G401.6 (cell line): ENCODE data around the gene BRMS1.
A peak's percentile ranks its signal among the peaks of the same experiment; 100 is the strongest.
"Not testable (repeated sequence)": the region's sequence is repeated elsewhere in the genome, so short reads cannot be mapped to it uniquely, and the experiment has no call there.

Source experiments
- FAIRE-seq: peaks from 2 replicates; lab custom pipeline; 2012; peaks lifted over from hg19 to GRCh38; lab: Jason Lieb, UNC

The BRMS1 gene, protein sequence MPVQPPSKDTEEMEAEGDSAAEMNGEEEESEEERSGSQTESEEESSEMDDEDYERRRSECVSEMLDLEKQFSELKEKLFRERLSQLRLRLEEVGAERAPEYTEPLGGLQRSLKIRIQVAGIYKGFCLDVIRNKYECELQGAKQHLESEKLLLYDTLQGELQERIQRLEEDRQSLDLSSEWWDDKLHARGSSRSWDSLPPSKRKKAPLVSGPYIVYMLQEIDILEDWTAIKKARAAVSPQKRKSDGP

DNA sequence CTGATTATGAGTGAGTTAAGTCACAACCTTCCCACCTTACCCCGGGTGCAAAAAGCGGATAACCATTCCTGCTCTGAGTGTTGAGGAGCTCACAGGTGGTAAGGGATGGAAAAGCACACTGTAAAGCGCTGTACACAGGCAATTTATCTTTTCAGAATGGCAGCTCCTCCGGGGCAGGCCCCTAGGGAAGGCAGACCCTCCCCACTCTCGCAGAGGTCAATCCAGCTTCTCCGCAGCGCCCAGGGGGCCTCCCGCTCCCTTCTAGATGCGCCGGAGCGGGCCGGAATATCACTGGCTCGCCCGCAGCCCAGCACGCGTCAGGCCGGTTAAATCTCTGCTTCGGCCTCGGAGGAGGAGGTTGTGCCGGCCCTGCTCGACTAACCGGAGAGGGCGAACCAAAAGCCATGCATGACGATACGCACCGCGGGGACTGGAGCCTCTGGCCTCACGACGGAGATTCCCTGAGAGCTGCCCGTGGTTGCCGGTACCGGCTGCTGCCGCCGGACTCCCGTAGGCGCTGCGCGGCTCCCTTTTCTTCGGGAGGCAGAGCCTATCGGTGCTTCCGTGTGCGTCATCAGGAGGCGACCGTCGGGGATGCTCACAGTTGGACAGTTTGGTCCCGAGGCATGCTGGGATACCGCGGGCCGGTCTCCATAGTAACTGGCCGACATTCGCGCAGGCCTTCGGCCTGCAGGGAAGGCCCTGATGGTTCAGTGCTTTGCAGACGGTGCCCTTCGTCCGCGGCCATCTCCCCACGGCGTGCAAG, at the start of gene BRMS1:
Gene BRMS1 (minus strand): TSS at position 555 of the 766 bp plus-strand sequence. CDS start 2,870 bp downstream, outside the sequence.
- peak; percentile 91 for FAIRE-seq

DNA sequence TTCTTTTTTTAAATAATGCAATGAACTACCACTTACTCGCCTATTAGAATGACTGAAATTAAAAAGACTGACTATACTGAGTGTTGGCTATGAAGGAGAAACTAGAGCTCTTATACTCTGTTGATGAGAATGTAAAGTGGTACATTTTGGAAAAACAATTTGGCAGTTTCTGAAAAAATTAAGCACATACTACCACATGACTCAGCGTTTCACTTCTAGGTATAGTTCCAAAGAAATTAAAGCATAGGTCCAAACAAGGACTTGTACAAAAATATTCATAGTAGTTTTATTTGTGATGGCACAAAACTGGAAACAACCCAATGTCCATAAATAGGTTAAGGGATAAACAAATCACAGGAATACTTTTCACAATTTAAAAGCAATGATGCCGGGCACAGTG, 49.0 kb upstream of the BRMS1 start:
- no peak for FAIRE-seq

DNA sequence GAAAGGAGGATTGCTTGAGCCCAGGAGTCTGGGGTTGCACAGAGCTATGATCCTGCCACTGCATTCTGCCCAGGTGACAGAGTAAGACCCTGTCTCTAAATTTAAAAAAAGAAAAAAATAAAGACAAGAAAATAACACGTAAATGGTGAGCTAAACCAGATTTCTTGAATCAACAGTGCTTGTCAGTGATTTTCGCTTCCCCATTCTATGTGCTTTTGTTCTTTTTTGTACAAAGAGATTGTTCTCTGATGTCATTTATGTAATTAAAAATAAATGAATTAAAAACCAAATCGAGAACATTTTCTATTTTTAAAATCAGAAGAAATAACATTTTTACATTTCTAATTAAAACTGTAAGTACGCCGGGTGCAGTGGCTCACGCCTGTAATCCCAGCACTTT, 46.4 kb upstream of the BRMS1 start:
- FAIRE-seq = no peak

DNA sequence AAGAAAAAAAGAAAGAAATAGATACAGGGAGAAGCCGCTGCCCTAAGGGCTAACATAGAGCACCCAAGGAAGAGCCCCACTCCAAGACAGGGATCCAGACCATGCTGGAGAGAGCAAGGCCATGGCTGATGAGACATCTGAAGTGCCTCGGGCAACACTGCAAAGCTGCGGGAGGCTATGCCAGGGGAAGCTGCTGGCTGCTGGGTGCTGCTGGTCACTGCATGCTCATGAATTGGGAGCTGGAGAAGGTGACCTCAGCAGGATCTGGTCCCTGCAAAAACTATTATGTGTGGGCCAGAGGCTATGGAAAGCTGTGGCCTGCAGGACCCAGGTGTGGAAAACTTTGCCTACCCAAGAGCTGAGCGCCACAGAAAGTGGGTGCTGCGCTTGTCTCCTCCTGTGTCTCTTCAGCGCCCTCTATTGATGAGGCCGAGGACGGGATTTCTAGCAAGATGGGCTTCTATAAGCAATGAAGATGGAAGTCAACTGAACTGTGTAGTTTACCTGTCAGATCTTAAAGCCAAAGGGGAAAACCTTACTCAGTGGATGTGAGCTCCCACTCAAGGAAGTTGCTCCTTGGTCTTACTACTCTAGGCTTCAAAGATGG, 44.0 kb upstream of the BRMS1 start:
- no peak for FAIRE-seq

DNA sequence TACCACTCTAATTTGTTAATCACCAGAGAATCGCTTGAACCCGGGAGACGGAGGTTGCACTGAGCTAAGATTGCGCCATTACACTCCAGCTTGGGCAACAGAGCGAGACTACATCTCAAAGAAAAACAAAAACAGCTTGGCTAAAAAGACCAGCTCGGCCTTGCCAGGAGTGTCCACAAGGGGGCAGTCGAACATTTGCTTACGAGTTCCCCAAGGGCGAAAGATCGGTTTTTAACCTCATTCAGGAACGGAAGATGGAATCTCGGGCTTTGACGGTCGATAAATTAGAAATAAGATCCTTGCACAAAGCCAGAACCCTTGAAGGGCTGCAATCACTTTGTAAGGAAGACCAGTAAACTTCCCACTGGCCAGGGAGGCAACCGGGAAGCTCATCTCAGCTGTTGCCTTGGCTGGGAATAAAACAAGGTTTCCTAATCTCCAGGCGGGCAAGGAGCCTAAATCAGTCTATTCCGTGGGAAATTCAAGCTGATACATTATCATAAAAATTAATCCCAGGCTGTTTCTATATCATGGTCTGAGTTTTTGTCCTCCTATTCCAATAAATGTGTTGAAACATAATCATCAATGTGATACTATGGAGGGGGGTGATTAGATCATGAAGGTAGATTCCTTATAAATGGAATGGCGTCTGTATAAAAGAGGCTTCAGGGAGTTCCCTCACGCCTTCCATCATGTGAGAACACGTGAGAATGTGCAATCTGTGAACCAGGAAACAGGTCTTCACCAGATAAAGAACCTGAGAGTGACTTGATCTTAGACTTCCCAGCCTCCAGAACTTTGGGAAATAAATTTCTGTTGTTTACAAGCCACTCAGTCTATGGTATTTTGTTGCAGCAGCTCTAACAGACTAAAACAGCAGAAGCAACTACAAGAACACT, 41.5 kb upstream of the BRMS1 start:
- peak; percentile 94 for FAIRE-seq

DNA sequence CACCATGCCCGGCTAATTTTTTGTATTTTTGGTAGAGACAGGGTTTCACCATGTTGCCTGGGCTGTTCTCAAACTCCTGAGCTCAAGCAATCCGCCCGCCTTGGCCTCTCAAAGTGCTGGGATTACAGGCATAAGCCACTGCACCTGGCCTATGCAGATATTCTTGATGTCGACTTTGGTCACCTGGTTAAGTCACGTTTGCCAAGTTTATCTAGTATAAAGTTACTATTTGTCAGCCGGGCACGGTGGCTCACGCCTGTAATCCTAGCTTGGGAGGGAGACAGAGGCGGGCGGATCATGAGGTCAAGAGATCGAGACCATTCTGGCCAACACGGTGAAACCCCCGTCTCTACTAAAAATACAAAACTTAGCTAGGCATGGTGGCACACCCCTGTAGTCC, 39.4 kb upstream of the BRMS1 start:
- not testable (repeated sequence) for FAIRE-seq

DNA sequence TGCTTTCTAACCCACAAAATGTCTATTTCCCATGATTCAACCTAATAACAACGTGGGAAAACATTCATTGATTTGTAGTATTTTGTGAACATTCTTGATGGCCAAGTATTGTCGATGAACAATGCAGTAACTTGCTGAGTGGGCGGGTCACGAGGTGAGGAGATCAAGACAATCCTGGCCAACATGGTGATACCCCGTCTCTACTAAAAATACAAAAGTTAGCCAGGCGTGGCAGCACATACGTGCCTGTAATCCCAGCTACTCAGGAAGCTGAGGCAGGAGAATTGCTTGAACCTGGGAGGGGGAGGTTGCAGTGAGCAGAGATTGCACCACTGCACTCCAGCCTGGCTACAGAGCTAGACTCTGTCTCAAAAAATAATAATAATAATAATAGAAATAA, 35.4 kb upstream of the BRMS1 start:
- not testable (repeated sequence) for FAIRE-seq

DNA sequence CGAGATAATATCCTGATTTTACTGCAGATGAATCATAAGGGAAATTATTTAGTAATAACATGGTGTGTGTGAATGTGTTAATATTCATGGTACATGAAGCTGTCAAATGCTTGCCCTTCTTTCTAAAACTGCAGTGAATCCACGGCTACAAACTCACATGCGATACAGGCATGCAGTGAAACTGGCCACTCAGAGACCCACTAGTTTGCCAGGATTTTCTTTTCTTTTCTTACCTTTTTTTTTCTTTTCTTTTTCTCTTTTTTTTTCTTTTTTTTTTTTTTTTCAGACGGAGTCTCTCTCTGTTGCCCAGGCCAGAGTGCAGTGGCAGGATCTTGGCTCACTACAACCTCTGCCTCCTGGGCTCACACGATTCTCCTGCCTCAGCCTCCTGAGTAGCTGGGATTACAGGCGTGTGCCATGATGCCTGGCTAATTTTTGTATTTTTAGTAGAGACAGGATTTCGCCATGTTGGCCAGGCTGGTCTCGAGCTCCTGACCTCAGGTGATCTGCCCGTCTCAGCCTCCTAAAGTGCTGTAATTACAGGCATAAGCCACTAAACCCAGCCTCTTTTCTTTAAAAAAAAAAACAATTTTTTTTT, 28.9 kb upstream of the BRMS1 start:
- not testable (repeated sequence) for FAIRE-seq

DNA sequence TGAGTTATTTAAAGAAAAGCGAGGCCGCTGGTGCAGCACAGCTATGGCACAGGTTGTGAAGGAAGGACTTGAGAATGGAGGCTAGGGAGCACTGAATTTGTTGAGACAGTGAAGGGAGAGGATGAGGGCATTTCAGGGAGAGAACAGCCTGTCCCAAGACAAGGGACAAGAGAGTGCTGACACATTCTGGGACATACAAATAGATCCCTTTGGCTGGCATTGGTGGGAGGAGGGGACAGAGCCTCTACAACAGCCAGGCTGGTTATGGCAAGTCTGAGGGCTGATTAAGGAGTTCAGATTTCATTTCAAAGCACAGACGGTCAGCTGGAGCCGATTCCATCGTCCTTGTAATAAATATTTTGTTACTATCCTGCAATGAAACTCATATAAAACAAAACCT, 28.4 kb upstream of the BRMS1 start:
- no peak for FAIRE-seq

DNA sequence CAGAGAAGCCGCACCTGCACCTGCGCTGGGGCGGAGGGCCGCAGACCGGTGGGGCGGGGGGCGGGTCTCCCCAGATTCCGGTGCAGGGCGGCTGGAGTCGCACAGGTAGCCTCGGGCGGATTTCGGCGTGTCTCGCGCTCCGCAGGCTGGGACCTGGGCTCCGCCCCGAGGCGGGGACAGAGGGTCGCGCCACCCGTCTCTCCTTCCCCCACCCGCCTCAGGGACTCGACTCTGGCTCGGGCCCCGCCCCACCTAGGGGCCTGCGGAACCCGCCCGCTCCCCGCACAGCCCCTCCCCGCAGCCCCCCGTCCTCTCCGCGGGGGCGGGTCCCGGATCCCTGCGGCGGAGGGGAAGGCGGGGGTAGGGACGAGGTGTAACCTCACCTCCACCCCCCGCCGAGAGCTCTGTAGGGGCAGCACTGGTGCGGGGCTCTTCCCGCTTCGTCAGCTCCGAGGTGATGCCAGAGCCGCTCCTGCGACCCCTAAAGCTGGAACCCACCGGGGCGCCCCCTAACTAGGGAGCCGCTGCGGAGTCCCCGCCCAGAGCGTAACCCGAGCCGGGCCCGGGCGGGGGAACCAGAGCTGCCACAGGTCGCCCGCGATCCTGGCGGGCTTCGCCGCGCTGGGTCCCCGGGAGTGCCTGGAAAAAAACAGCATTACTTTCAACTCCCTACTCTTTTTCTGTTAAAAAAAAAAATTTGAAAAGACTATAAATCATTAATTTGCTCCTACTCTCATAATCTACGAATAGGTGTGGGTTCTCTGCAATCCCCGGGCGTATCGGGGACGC, 26.9 kb upstream of the BRMS1 start, which contains the start of gene SLC29A2:
Gene SLC29A2 (minus strand): TSS at position 134 of the 789 bp plus-strand sequence. CDS start 169 bp downstream, outside the sequence.
- FAIRE-seq = peak; percentile 36

DNA sequence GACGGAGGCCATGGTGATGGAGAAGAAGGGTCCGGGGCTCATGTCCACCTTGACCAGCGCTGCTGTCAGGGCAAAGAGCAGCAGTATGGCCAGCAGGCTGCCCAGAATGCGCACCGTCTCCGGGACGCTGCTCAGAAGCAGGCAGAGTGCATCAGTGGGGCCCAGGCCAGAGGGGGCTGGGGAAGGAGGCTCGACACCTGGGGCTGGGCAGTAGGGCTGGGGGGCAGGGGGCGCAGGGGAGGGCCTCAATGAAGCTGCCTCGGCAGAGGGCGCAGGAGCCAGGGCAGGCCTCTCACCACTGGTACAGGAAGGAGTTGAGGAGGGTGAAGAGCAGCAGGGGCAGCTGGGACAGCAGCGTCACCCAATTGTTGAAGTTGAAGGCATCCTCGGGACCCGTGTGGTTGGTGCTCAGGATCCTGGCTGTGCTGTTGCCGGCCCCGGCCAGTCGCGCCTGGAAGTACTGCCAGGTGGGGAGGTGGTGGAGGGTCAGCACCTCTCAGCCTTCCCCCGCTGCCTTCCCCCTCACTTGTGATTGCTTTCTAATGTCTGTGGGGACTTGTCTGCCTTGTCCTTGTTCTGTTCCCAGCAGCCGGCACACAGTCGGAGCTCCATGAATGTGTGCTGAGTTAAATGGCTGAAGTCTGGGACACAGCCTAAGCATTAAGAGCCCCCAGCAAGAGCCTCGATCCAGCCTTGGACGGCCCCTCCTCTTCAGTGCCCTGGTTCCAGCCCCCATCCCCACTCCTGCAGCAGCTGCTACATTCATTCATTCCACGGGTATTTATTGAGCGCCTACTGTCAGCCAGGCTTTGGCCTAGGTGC, 24.4 kb upstream of the BRMS1 start:
- no peak for FAIRE-seq

DNA sequence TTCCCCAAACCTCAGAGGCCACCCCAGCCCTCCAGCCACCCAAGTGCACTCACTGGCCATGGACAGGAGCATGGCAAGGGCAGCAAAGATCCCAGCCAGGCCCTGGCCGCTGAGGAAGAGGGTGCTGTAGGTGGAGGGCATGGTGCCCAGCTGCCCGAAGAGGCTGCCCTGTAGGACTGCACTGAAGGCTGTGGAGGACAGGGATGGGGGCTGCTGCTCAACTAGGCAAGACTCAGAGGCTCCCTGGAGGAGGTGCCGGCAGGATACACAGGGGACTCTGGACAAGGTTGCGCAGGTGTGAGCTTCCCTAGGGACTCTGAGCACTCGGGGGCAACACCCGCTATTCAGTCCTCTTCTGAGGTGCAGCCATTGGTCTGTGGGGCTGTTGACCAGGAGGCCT, 23.6 kb upstream of the BRMS1 start:
- no peak for FAIRE-seq

DNA sequence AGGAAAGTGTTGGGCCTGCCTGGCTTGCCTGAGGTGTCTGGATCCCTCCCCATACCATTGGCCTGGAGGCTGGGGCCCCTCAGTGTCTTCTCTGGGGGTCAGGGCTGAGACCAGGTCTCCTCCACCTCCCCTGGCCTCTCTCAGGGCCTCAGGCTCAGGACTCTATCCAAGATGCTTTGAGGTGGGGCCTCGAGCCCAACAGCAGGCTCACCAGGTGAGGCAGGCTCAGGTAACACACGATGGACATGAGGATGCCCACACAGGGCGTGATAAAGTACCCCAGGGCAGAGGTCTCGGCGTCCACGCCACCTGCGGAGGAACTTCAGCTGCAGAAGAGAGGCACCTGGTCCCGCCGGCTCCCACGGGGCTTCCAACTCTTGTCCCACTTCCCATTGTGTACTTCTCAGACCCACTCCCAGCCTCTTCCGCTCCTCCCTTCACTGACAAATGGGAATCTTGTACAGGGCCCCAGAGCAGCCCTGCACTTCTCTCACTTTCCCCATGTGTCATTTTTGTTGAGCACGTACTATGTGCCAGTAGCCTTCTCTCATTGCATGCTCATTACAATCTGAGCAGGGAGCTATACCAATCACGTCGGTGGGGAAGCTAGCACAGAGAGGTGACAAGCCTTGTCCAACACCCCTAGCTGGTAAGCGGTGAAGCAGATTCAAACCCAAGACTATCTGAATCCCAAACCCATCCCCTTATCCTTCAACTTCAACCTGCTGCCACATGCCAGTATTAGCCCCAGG, 22.8 kb upstream of the BRMS1 start:
- no peak for FAIRE-seq

DNA sequence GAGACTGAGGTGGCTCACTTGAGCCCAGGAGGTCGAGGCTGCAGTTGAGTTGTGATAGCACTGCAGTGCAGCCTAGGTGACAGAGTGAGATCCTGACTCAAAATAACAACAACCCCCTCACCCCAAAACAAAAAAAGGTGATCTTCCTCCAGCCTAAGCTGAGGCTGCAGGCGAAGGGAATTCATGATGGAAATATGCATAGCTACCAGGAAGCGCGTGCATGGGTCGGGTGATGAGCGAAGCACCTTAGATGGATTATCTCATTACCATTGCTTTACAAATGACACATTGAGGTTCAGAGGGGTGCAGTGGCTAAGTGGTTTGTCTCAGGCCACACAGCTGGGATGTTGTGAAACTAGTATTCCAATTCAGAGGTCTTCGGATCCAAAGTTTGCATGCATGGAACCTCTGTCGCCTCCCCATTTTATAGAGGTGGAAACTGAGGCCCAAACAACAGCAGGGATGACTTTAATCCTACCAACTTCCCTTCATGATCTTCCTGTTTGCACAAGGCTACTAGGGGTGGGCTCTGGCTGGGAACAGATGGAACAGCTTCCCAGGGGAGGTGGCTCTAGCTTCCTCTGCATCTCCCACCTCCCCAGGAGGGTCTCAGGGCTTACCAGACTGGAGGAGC, 22.1 kb upstream of the BRMS1 start:
- FAIRE-seq = no peak

DNA sequence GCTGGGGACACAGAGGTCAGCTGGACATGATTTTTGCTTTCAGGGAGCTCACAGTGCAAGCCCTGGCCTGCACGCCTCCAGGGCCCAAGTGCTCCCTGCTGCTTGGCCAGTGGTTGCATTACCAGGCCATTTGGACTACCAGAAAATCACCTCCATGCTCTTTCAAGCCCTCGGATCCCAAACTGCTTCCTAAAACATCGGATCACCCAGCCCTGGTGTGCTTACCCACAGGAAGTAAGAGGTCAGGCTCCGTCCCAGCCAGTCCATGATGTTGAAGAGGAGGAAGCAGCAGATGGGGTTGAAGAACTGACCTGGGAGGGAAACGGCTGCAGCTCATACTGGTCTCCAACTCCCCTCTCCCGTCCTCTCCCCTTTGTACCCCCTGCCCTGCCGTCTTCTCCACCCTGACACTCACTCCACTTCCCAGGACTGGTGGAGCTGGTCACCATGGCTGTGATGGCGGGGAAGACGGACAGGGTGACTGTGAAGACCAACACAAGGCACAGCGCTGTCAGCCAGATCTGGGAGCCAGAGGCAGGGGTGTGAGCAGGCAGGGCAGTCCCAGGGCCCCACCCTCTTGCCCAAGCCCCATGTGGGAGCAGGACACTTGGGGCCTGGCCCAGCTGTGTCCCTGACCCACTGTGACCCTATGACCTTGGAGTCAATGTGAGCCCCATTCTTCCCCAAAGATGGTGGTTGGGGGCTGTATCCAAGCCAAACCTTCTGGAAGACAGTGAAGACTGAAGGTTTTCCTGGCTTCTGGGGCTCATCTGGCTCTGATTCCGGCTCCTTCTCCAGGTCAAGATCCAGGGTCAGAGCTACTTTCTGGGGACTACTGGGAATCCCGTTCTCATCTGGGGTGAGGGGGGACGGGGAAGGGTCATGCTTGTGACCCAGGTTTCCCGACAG, 21.1 kb upstream of the BRMS1 start:
- FAIRE-seq = no peak

DNA sequence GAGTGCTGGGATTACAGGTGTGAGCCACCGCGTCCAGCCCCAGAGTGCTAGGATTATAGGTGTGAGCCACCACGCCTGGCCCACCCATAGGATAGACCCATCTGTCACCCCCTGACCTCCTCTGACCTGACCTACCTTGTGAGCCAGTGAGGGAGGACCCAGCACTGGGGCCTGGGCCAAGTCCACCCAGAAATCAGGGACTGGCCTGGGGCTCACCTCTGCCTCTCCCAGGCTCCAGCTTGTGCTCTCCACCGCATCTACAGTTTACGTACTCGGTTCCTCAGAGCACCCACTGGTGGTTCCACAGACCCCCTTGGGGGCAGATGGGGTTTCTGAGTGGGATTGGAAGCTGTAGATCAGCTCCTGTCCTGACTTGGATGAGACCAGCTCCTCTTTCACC, 20.3 kb upstream of the BRMS1 start:
- FAIRE-seq = no peak

DNA sequence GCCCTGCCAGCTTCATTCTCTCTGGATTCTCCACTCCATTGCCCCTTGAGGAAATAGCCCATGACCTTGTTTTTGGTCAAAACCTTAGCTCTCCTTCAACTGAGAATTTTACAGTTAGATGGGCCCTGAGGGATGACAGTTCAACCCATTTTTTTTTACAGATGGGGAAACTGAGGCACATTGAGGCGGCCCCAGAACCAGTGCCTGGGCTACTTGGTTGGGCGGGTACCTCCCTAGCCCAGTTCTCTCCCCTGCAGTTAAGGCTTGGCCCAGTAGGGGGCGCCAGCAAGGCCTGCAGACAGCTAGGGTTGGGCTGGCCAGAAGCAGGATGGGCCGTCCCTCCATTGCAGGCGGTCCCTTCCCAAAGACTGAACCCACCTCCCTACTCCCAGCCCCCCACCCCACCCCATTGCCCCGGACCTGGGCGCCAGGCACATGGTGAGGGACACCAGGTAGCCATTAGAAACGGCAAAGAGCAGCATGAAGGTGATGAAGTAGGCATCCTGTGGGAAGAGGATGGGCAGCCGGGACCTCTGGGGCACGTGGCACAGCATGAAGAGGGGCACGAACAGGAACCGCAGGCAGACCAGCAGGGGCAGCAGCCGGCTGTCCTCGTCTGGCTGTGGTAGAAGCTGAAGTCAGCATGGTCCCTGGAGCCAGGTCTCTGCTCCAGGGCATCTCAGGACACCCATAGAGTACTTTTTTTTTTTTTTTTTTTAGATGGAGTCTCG, 19.1 kb upstream of the BRMS1 start:
- no peak for FAIRE-seq
